Cardiac fibroblast (primary cell): ENCODE results near the gene DOHH.

Experiments used
- DNase-seq, 2 donors: peaks; one replicate each; pipeline versions ENCODE4 v3.0.0 to v3.0.0-alpha.2; 2010; ENCODE audit warnings: low read depth in 2 of 2
- H3K4me3 ChIP-seq, 2 donors: replicated peaks in 1 of 2; 1 replicate in 1 of 2; 2 replicates in 1 of 2; pipeline ENCODE4 v1.5.1; 2011; ENCODE audit warnings: low read depth in 2 of 2, low read length in 2 of 2, mild to moderate bottlenecking in 2 of 2, moderate library complexity in 1 of 2
- CTCF ChIP-seq: IDR thresholded peaks from one replicate; pipeline ENCODE4 v1.5.1; 2011; ENCODE audit warnings: low read depth, mild to moderate bottlenecking, low read length, inconsistent platforms

DOHH gene

GRCh38 chr19:3528539-3529211, 28.2 kb upstream of the DOHH start:
- no peak for DNase-seq
- TF ChIP-seq CTCF, result no peak
- H3K4me3 ChIP-seq, result no peak overlapping the region

GRCh38 chr19:3528080-3528479, 27.6 kb upstream of the DOHH start:
- no peak overlapping the region for H3K4me3 ChIP-seq
- DNase-seq, result no peak
- no peak for TF ChIP-seq CTCF

- no peak for DNase-seq
- TF ChIP-seq CTCF, result no peak
- no peak overlapping the region for H3K4me3 ChIP-seq
Measured at GRCh38 chr19:3527238-3527910, 26.9 kb upstream of the DOHH start.

GRCh38 chr19:3526507-3527237, 26.2 kb upstream of the DOHH start:
- DNase-seq, result no peak
- H3K4me3 ChIP-seq, result no peak overlapping the region
- peak; percentile 18 for TF ChIP-seq CTCF

GRCh38 chr19:3524904-3525451, 24.5 kb upstream of the DOHH start:
- no peak for DNase-seq

More at GRCh38 chr19:3524904-3525451, 24.5 kb upstream of the DOHH start:
- H3K4me3 ChIP-seq, result no peak overlapping the region
- TF ChIP-seq CTCF, result no peak
